IPS-NIHi7 (cell line): Measurements from ENCODE around the gene ATP6V0C.

Source experiments
- DNase-seq: peaks from one replicate; pipeline ENCODE4 v3.0.0; 2012; ENCODE audit warnings: mixed read lengths; ENCODE audit errors: extremely low spot score

Gene ATP6V0C

GRCh38 chr16:2513405-2514332 is at the start of gene ATP6V0C:
TSS of gene ATP6V0C (plus strand) at chr16:2513952. CDS start at chr16:2514104, 152 bp downstream.
- peak; percentile 95 for DNase-seq

- DNase-seq, result no peak
These were observed 49.4 kb upstream of the ATP6V0C start for GRCh38 chr16:2464333-2464732.

GRCh38 chr16:2465653-2466415 is 47.9 kb upstream of the ATP6V0C start:
- DNase-seq, result no peak

GRCh38 chr16:2466667-2467527 is 46.9 kb upstream of the ATP6V0C start:
- no peak for DNase-seq

GRCh38 chr16:2467528-2468232 is 46.1 kb upstream of the ATP6V0C start:
- peak; percentile 83 for DNase-seq

- no peak for DNase-seq
These were observed 45.5 kb upstream of the ATP6V0C start for GRCh38 chr16:2468233-2468724.

- peak; percentile 41 for DNase-seq
These were observed 44.9 kb upstream of the ATP6V0C start for GRCh38 chr16:2468725-2469398.

GRCh38 chr16:2469399-2470233 is 44.1 kb upstream of the ATP6V0C start:
- DNase-seq, result no peak

- DNase-seq, result no peak
These were observed 43.5 kb upstream of the ATP6V0C start for GRCh38 chr16:2470234-2470601.

- DNase-seq, result no peak
These were observed 43.1 kb upstream of the ATP6V0C start for GRCh38 chr16:2470603-2471015.

- peak; percentile 76 for DNase-seq
These were observed 42.6 kb upstream of the ATP6V0C start, which contains the start of gene NTN3 for GRCh38 chr16:2471016-2471652. TSS of gene NTN3 (plus strand) at chr16:2471297. CDS start at chr16:2471702, 405 bp downstream.

GRCh38 chr16:2471653-2472487 is 41.9 kb upstream of the ATP6V0C start:
- no peak for DNase-seq

GRCh38 chr16:2472488-2472864 is 41.3 kb upstream of the ATP6V0C start:
- DNase-seq, result no peak

GRCh38 chr16:2472885-2473445 is 40.8 kb upstream of the ATP6V0C start:
- no peak for DNase-seq

- peak; percentile 31 for DNase-seq
These were observed 40.3 kb upstream of the ATP6V0C start for GRCh38 chr16:2473446-2473926.

GRCh38 chr16:2473999-2474876 is 39.5 kb upstream of the ATP6V0C start:
- peak; percentile 54 for DNase-seq
